Globus pallidus (tissue), 1 donor: ENCODE data around the gene GAREM1.
"Not testable (repeated sequence)": the region's sequence is repeated elsewhere in the genome, so short reads cannot be mapped to it uniquely, and the experiment has no call there.

Experiments used
- DNase-seq: peaks from one replicate; pipeline ENCODE4 v3.0.0-alpha.2; 2015; ENCODE audit warnings: low spot score

GAREM1 gene

GRCh38 chr18:32326450-32327308 is 144.0 kb downstream of the GAREM1 start:
- peak; percentile 42 for DNase-seq

- DNase-seq = no peak
These were observed 146.5 kb downstream of the GAREM1 start for GRCh38 chr18:32324181-32324580.

GRCh38 chr18:32321826-32322225 is 148.9 kb downstream of the GAREM1 start:
- DNase-seq = no peak

GRCh38 chr18:32319084-32319483 is 151.6 kb downstream of the GAREM1 start:
- no peak for DNase-seq

GRCh38 chr18:32318581-32318980 is 152.1 kb downstream of the GAREM1 start:
- no peak for DNase-seq

- no peak for DNase-seq
These were observed 153.0 kb downstream of the GAREM1 start for GRCh38 chr18:32317651-32318050.

- DNase-seq = no peak
These were observed 154.8 kb downstream of the GAREM1 start for GRCh38 chr18:32315881-32316280.

GRCh38 chr18:32310774-32311173 is 159.9 kb downstream of the GAREM1 start:
- DNase-seq = no peak

- DNase-seq = no peak
These were observed 160.6 kb downstream of the GAREM1 start for GRCh38 chr18:32310101-32310500.

GRCh38 chr18:32308493-32309120 is 162.1 kb downstream of the GAREM1 start:
- DNase-seq = no peak

- no peak for DNase-seq
These were observed 167.3 kb downstream of the GAREM1 start for GRCh38 chr18:32303400-32303799.

- no peak for DNase-seq
These were observed 167.9 kb downstream of the GAREM1 start for GRCh38 chr18:32302806-32303205.

- DNase-seq = no peak
These were observed 168.5 kb downstream of the GAREM1 start for GRCh38 chr18:32301976-32302743.

- no peak for DNase-seq
These were observed 169.3 kb downstream of the GAREM1 start for GRCh38 chr18:32301361-32301760.

- DNase-seq = no peak
These were observed 169.8 kb downstream of the GAREM1 start for GRCh38 chr18:32300914-32301313.

- DNase-seq = no peak
These were observed 171.2 kb downstream of the GAREM1 start for GRCh38 chr18:32299484-32299883.

- DNase-seq = no peak
These were observed 172.5 kb downstream of the GAREM1 start for GRCh38 chr18:32298171-32298667.

- no peak for DNase-seq
These were observed 173.0 kb downstream of the GAREM1 start for GRCh38 chr18:32297579-32298170.

GRCh38 chr18:32296851-32297250 is 173.8 kb downstream of the GAREM1 start:
- DNase-seq = no peak

GRCh38 chr18:32295604-32296003 is 175.1 kb downstream of the GAREM1 start:
- DNase-seq = no peak

GRCh38 chr18:32293107-32293506 is 177.6 kb downstream of the GAREM1 start:
- DNase-seq = no peak

GRCh38 chr18:32291623-32292022 is 179.1 kb downstream of the GAREM1 start:
- DNase-seq = not testable (repeated sequence)
